ENCODE measurements around the gene RNF113B.

Gene RNF113B

GRCh38 chr13:98142380-98143156 lies 34.5 kb downstream of the RNF113B start, which contains the start of gene FARP1:
TSS of gene FARP1 (plus strand) at chr13:98143094. CDS start at chr13:98213243, 70,149 bp downstream.
- Histone ChIP-seq H3K4me1 (ENCODE audit: control insufficient read depth, insufficient read depth, low read length) (peaks cover 5% of the 10 kb centered on the region), H3K27ac (ENCODE audit: low read length) (no peak within 1 kb of the TSS), H3K4me3 (ENCODE audit: low read length) (peak within 1 kb of the TSS; percentile 56; the same call in 1 of the 2 replicates), H3K36me3 (ENCODE audit: control insufficient read depth, insufficient read depth, low read length) (no peaks in the 10 kb centered on the region), H3K9me3 (ENCODE audit: control insufficient read depth, insufficient read depth, low read length) (no peaks in the 10 kb centered on the region), H3K27me3 (ENCODE audit: control insufficient read depth, insufficient read depth, low read length) (peaks cover 4% of the 10 kb centered on the region; the same call in 1 of the 2 replicates)
- WGBS (ENCODE audit: insufficient coverage, insufficient read length) = no CpG with 5 or more reads among the region's 98 CpGs
- DNase-seq (ENCODE audit: low read depth, low spot score) = no peak

GRCh38 chr13:98141509-98142379 lies 35.3 kb downstream of the RNF113B start:
- no peak overlapping the region for H3K27ac ChIP-seq (ENCODE audit: low read length)
- peak overlapping the region; percentile 56; the same call in 1 of the 2 replicates for H3K4me3 ChIP-seq (ENCODE audit: low read length)
- H3K9me3 ChIP-seq (ENCODE audit: control insufficient read depth, insufficient read depth, low read length) = no peaks in the 10 kb centered on the region
- peaks cover 4% of the 10 kb centered on the region; the same call in 1 of the 2 replicates for H3K27me3 ChIP-seq (ENCODE audit: control insufficient read depth, insufficient read depth, low read length)
- peaks cover 5% of the 10 kb centered on the region for H3K4me1 ChIP-seq (ENCODE audit: control insufficient read depth, insufficient read depth, low read length)
- WGBS (ENCODE audit: insufficient coverage, insufficient read length) = no CpG with 5 or more reads among the region's 27 CpGs
- no peaks in the 10 kb centered on the region for H3K36me3 ChIP-seq (ENCODE audit: control insufficient read depth, insufficient read depth, low read length)
- DNase-seq (ENCODE audit: low read depth, low spot score) = no peak

GRCh38 chr13:98141091-98141490 lies 36.0 kb downstream of the RNF113B start:
- no peak overlapping the region for H3K4me3 ChIP-seq (ENCODE audit: low read length)

GRCh38 chr13:98134901-98135300 lies 42.2 kb downstream of the RNF113B start:
- Histone ChIP-seq H3K36me3 (ENCODE audit: control insufficient read depth, insufficient read depth, low read length) (no peaks in the 10 kb centered on the region), H3K27ac (ENCODE audit: low read length) (no peak overlapping the region), H3K9me3 (ENCODE audit: control insufficient read depth, insufficient read depth, low read length) (no peaks in the 10 kb centered on the region), H3K27me3 (ENCODE audit: control insufficient read depth, insufficient read depth, low read length) (no peaks in the 10 kb centered on the region), H3K4me3 (ENCODE audit: low read length) (no peak overlapping the region), H3K4me1 (ENCODE audit: control insufficient read depth, insufficient read depth, low read length) (no peaks in the 10 kb centered on the region)
- DNase-seq (ENCODE audit: low read depth, low spot score) = no peak
- no CpG with 5 or more reads among the region's 1 CpG for WGBS (ENCODE audit: insufficient coverage, insufficient read length)

More at GRCh38 chr13:98141091-98141490, 36.0 kb downstream of the RNF113B start:
- Histone ChIP-seq H3K27ac (ENCODE audit: low read length) (no peak overlapping the region), H3K4me1 (ENCODE audit: control insufficient read depth, insufficient read depth, low read length) (peaks cover 5% of the 10 kb centered on the region), H3K36me3 (ENCODE audit: control insufficient read depth, insufficient read depth, low read length) (no peaks in the 10 kb centered on the region), H3K27me3 (ENCODE audit: control insufficient read depth, insufficient read depth, low read length) (peaks cover 4% of the 10 kb centered on the region; the same call in 1 of the 2 replicates), H3K9me3 (ENCODE audit: control insufficient read depth, insufficient read depth, low read length) (no peaks in the 10 kb centered on the region)
- WGBS (ENCODE audit: insufficient coverage, insufficient read length) = no CpG with 5 or more reads among the region's 7 CpGs
- no peak for DNase-seq (ENCODE audit: low read depth, low spot score)

- no peaks in the 10 kb centered on the region for H3K27me3 ChIP-seq (ENCODE audit: control insufficient read depth, insufficient read depth, low read length)
- H3K27ac ChIP-seq (ENCODE audit: low read length) = no peak overlapping the region
- no peaks in the 10 kb centered on the region for H3K9me3 ChIP-seq (ENCODE audit: control insufficient read depth, insufficient read depth, low read length)
- no peaks in the 10 kb centered on the region for H3K36me3 ChIP-seq (ENCODE audit: control insufficient read depth, insufficient read depth, low read length)
- H3K4me3 ChIP-seq (ENCODE audit: low read length) = no peak overlapping the region
- no peak for DNase-seq (ENCODE audit: low read depth, low spot score)
- WGBS (ENCODE audit: insufficient coverage, insufficient read length) = no CpG with 5 or more reads among the region's 3 CpGs
- no peaks in the 10 kb centered on the region for H3K4me1 ChIP-seq (ENCODE audit: control insufficient read depth, insufficient read depth, low read length)
These were observed 43.1 kb downstream of the RNF113B start for GRCh38 chr13:98133946-98134345.

GRCh38 chr13:98129059-98129746 lies 47.9 kb downstream of the RNF113B start:
- no peak for DNase-seq (ENCODE audit: low read depth, low spot score)
- Histone ChIP-seq H3K27me3 (ENCODE audit: control insufficient read depth, insufficient read depth, low read length) (no peaks in the 10 kb centered on the region), H3K27ac (ENCODE audit: low read length) (no peak overlapping the region), H3K4me1 (ENCODE audit: control insufficient read depth, insufficient read depth, low read length) (no peaks in the 10 kb centered on the region), H3K9me3 (ENCODE audit: control insufficient read depth, insufficient read depth, low read length) (no peaks in the 10 kb centered on the region), H3K4me3 (ENCODE audit: low read length) (no peak overlapping the region), H3K36me3 (ENCODE audit: control insufficient read depth, insufficient read depth, low read length) (no peaks in the 10 kb centered on the region)
- WGBS (ENCODE audit: insufficient coverage, insufficient read length) = no CpG with 5 or more reads among the region's 5 CpGs
